Neural cell (in vitro differentiated cells): ENCODE measurements around the gene PC. TPM values are rescaled to one million over a fixed set of nuclear protein-coding genes. Genes with fewer than 3 reads are reported as not detected.

Experiments
- H2AFZ ChIP-seq: fragments of 200-600, 300-800 bp; sonication (generic), shearing (Covaris generic); 2 replicates; pipeline ENCODE4 v1.6.0; 2014; ENCODE audit warnings: low read depth, mild to moderate bottlenecking, antibody characterized with exemption, low read length, moderate library complexity
- H3F3A ChIP-seq: fragments of 200-600 bp; shearing (Covaris generic); 2 replicates; pipeline ENCODE4 v1.6.1; 2016; ENCODE audit warnings: mild to moderate bottlenecking, moderate library complexity, mixed read lengths, antibody characterized with exemption, low read length; ENCODE audit not compliant: insufficient read depth, poor library complexity, severe bottlenecking
- H3K27ac ChIP-seq: fragments of 200-600, 300-800 bp; sonication (generic), shearing (Covaris generic); 2 replicates; pipeline ENCODE4 v1.5.1; 2014; ENCODE audit warnings: mild to moderate bottlenecking, low read length, moderate library complexity
- H3K27me3 ChIP-seq: fragments of 300-800, 200-600 bp; sonication (generic), shearing (Covaris generic); 2 replicates; pipeline ENCODE4 v1.6.0; 2014; ENCODE audit warnings: mild to moderate bottlenecking, low read depth, low read length, moderate library complexity; ENCODE audit not compliant: insufficient read depth
- H3K36me3 ChIP-seq: fragments of 300-800, 200-600 bp; sonication (generic), shearing (Covaris generic); 2 replicates; pipeline ENCODE4 v1.5.1; 2014; ENCODE audit warnings: mild to moderate bottlenecking, antibody characterized with exemption, low read length, moderate library complexity; ENCODE audit not compliant: insufficient read depth
- H3K4me2 ChIP-seq: fragments of 300-800, 200-600 bp; sonication (generic), shearing (Covaris generic); 2 replicates; pipeline ENCODE4 v1.6.0; 2014; ENCODE audit warnings: mild to moderate bottlenecking, low read length
- H3K4me3 ChIP-seq: fragments of 300-800, 200-600 bp; sonication (generic), shearing (Covaris generic); 2 replicates; pipeline ENCODE4 v1.5.1; 2014; ENCODE audit warnings: mild to moderate bottlenecking, low read length, moderate library complexity
- H3K79me2 ChIP-seq: fragments of 200-600 bp; shearing (Covaris generic); replicated peaks from 2 replicates; pipeline ENCODE4 v1.6.0; 2014; ENCODE audit warnings: mild to moderate bottlenecking, low read length, moderate library complexity; ENCODE audit not compliant: insufficient read depth
- H3K9ac ChIP-seq: fragments of 300-800, 200-600 bp; sonication (generic), shearing (Covaris generic); 2 replicates; pipeline ENCODE4 v1.6.1; 2016; ENCODE audit warnings: mild to moderate bottlenecking, low read length, mixed read lengths
- H3K9me2 ChIP-seq: fragments of 200-600 bp; shearing (Covaris generic); 2 replicates; pipeline ENCODE4 v1.6.1; 2016; ENCODE audit warnings: mild to moderate bottlenecking, low read length, mixed read lengths; ENCODE audit not compliant: insufficient read depth
- H3K9me3 ChIP-seq: fragments of 200-600, 300-800 bp; sonication (generic), shearing (Covaris generic); 2 replicates; pipeline ENCODE4 v1.6.1; 2016; ENCODE audit warnings: mild to moderate bottlenecking, mixed run types, low read length, moderate library complexity, mixed read lengths
- H4K20me1 ChIP-seq: fragments of 200-600 bp; shearing (Covaris generic); 2 replicates; pipeline ENCODE4 v1.6.1; 2016; ENCODE audit warnings: mild to moderate bottlenecking, mixed run types; ENCODE audit not compliant: insufficient read depth
- CTCF ChIP-seq: fragments of 450-650 bp; IDR thresholded peaks from 2 replicates; pipeline ENCODE4 v1.5.1; 2014; ENCODE audit warnings: antibody characterized with exemption, mild to moderate bottlenecking, moderate library complexity; ENCODE audit not compliant: poor library complexity, severe bottlenecking
- EP300 ChIP-seq: fragments of 450-650 bp; conservative IDR thresholded peaks from 2 replicates; pipeline ENCODE4 v1.6.1; 2014; ENCODE audit warnings: antibody characterized with exemption, mild to moderate bottlenecking, moderate library complexity; ENCODE audit not compliant: poor library complexity, severe bottlenecking
- EZH2 ChIP-seq: fragments of 200-600, 300-800 bp; shearing (Covaris generic), sonication (generic); IDR thresholded peaks from 2 replicates; pipeline ENCODE4 v1.6.1; 2014; ENCODE audit warnings: antibody characterized with exemption, low read length, borderline replicate concordance, mild to moderate bottlenecking; ENCODE audit not compliant: insufficient read depth, poor library complexity, severe bottlenecking
- MXI1 ChIP-seq: fragments of 450-650 bp; conservative IDR thresholded peaks from 2 replicates; pipeline ENCODE4 v1.6.1; 2014; ENCODE audit warnings: antibody characterized with exemption, mild to moderate bottlenecking; ENCODE audit not compliant: poor library complexity, severe bottlenecking
- POLR2AphosphoS5 ChIP-seq: IDR thresholded peaks from 2 replicates; pipeline ENCODE4 v1.6.1; 2012
- RAD21 ChIP-seq: fragments of 450-650 bp; conservative IDR thresholded peaks from 2 replicates; pipeline ENCODE4 v1.6.1; 2014; ENCODE audit warnings: antibody characterized with exemption, mild to moderate bottlenecking, moderate library complexity
- SMC3 ChIP-seq: fragments of 450-650 bp; conservative IDR thresholded peaks from 2 replicates; pipeline ENCODE4 v1.6.1; 2014; ENCODE audit warnings: antibody characterized with exemption, mild to moderate bottlenecking, moderate library complexity; ENCODE audit not compliant: poor library complexity
- TAF1 ChIP-seq: IDR thresholded peaks from 2 replicates; pipeline ENCODE4 v1.6.1; 2012; ENCODE audit warnings: low read depth
- polyA plus RNA-seq: library from polyadenylated mRNA; depleted of rRNA; stranded (reverse); fragments of >200 nt; gene quantifications from 2 replicates; pipeline ENCODE4 v1.2.3, GENCODE V29; 2014
- TF ChIP-seq, protein P1 (sequence below): IDR thresholded peaks from 2 replicates; pipeline ENCODE4 v1.6.1; 2012; ENCODE audit warnings: borderline replicate concordance

The PC gene
- polyA plus RNA-seq, 1 donor from 2014 or later = 8.9 TPM

DNA sequence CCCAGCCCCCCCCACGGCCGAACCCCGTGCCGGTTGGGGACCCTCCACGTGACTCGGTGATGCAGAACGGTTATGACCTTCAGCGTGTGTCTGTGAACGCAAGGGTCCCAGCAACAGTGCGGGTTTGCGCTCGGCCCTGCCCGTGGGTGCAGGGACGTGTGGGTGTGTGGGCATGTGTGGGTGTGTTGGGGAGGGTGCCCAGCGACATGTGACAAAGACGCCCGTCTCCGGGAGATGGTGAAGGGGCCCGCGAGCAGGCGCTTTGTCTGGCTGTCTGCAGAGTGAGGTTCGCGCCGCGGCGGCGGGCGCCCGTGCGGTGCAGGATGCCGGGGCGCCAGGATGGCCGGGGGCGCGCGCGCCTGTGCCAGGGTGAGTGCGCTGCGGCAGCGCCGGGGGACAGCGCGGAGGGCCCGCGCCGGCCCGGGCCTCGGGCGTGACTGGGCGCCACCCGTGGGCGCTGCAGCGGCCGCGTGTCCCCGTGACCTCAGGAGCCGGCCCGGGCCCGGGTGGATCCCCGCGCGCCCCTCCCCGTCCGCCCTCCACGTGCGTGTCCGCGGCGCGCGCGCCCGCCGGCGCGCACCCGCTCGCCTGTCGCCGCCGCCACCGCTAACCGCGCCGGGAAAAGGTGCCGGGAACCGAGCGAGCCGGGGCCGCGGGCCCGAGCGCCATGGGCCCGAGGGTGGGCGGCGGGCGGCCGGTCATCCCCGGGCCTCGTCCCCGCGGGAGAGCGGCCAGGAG, 101.5 kb downstream of the PC start, which contains the start of gene LRFN4:
LRFN4 (plus strand) TSS at position 569 of the 738 bp plus-strand sequence. CDS start 681 bp downstream, outside the sequence.
- Histone ChIP-seq H4K20me1 (no peaks in the 10 kb centered on the region), H3K4me3 (peak within 1 kb of the TSS; percentile 82), H3F3A (no peaks in the 10 kb centered on the region), H3K79me2 (no peaks in the 10 kb centered on the region), H3K4me2 (peak within 1 kb of the TSS; percentile 71), H2AFZ (peak within 1 kb of the TSS; percentile 69), H3K27ac (peak within 1 kb of the TSS; percentile 91), H3K9me2 (no peaks in the 10 kb centered on the region), H3K27me3 (no peaks in the 10 kb centered on the region), H3K9me3 (no peaks in the 10 kb centered on the region), H3K36me3 (no peaks in the 10 kb centered on the region), H3K9ac (peak within 1 kb of the TSS; percentile 94)
- TF ChIP-seq RAD21 (no peak), TAF1 (peak; percentile 40), POLR2AphosphoS5 (peak; percentile 41), CTCF (no peak), EP300 (peak; percentile 23), MXI1 (peak; percentile 91)
- TF ChIP-seq, protein P1, sequence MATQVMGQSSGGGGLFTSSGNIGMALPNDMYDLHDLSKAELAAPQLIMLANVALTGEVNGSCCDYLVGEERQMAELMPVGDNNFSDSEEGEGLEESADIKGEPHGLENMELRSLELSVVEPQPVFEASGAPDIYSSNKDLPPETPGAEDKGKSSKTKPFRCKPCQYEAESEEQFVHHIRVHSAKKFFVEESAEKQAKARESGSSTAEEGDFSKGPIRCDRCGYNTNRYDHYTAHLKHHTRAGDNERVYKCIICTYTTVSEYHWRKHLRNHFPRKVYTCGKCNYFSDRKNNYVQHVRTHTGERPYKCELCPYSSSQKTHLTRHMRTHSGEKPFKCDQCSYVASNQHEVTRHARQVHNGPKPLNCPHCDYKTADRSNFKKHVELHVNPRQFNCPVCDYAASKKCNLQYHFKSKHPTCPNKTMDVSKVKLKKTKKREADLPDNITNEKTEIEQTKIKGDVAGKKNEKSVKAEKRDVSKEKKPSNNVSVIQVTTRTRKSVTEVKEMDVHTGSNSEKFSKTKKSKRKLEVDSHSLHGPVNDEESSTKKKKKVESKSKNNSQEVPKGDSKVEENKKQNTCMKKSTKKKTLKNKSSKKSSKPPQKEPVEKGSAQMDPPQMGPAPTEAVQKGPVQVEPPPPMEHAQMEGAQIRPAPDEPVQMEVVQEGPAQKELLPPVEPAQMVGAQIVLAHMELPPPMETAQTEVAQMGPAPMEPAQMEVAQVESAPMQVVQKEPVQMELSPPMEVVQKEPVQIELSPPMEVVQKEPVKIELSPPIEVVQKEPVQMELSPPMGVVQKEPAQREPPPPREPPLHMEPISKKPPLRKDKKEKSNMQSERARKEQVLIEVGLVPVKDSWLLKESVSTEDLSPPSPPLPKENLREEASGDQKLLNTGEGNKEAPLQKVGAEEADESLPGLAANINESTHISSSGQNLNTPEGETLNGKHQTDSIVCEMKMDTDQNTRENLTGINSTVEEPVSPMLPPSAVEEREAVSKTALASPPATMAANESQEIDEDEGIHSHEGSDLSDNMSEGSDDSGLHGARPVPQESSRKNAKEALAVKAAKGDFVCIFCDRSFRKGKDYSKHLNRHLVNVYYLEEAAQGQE = no peak

GRCh38 chr11:66855574-66856495, 102.3 kb downstream of the PC start:
- Histone ChIP-seq H2AFZ (peak overlapping the region; percentile 65), H3F3A (no peaks in the 10 kb centered on the region), H3K27ac (peak overlapping the region; percentile 91), H3K36me3 (no peaks in the 10 kb centered on the region), H3K9me2 (no peaks in the 10 kb centered on the region), H4K20me1 (no peaks in the 10 kb centered on the region), H3K79me2 (no peaks in the 10 kb centered on the region), H3K4me2 (peak overlapping the region; percentile 71), H3K27me3 (no peaks in the 10 kb centered on the region), H3K9ac (peak overlapping the region; percentile 94), H3K9me3 (no peaks in the 10 kb centered on the region), H3K4me3 (peak overlapping the region; percentile 80)
- TF ChIP-seq, protein P1 = no peak
- TF ChIP-seq POLR2AphosphoS5 (peak; percentile 68), TAF1 (peak; percentile 35), EZH2 (no peak), RAD21 (peak; percentile 15), SMC3 (no peak), EP300 (no peak), CTCF (no peak), MXI1 (no peak)
